Measurements from ENCODE around the gene APBB3.

Gene APBB3

DNA sequence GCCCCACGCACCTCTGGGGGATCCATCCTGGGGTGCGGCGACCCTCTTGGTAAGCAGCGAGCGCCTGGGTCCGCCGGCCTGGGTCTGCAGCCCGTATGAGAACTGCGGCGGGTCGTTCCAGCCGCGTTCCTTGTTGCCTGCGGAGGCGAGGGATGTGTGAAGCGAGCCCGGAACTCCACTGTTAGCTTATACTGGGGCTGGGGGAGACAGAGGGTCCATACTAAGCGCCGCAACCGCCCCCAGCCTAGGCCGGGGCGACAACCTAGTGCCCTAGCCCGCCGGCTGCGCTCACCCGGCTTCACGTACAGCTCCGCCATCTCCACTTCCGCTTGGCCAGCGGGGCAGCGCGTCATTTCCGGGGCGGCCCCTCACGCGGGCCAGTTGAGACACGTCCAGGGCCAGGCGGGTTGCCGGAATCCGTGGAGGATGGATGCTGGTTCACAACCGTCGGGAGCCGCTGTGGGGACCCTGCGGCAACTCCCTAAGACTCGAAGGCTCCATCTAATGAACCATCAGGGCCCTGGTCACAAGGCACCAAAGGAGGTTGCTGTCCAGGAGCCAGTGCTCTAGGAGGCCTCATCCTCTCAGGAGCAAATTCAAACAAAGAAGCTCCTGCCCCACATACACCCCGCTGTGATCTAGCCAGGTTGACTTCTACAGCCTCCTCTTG lies 7.1 kb downstream of the APBB3 start, which contains the start of gene SRA1:
TSS of gene SRA1 (minus strand) at position 338 of the 670 bp plus-strand sequence. CDS start at position 317, 21 bp downstream.
- H3K4me3 ChIP-seq (ENCODE audit: low read depth, low read length) = peak within 1 kb of the TSS; percentile 91
- TF ChIP-seq MYC (IDR thresholded peaks at IDR 0.05; ENCODE audit: low read depth, low read length) (peak; percentile 56), POLR2A (IDR thresholded peaks at IDR 0.05; ENCODE audit: extremely low read depth, insufficient read length) (peak; percentile 72), MAX (IDR thresholded peaks at IDR 0.05; ENCODE audit: low read depth, low read length) (peak; percentile 53; the same call in 1 of the 2 replicates)
- TF ChIP-seq, protein P1, sequence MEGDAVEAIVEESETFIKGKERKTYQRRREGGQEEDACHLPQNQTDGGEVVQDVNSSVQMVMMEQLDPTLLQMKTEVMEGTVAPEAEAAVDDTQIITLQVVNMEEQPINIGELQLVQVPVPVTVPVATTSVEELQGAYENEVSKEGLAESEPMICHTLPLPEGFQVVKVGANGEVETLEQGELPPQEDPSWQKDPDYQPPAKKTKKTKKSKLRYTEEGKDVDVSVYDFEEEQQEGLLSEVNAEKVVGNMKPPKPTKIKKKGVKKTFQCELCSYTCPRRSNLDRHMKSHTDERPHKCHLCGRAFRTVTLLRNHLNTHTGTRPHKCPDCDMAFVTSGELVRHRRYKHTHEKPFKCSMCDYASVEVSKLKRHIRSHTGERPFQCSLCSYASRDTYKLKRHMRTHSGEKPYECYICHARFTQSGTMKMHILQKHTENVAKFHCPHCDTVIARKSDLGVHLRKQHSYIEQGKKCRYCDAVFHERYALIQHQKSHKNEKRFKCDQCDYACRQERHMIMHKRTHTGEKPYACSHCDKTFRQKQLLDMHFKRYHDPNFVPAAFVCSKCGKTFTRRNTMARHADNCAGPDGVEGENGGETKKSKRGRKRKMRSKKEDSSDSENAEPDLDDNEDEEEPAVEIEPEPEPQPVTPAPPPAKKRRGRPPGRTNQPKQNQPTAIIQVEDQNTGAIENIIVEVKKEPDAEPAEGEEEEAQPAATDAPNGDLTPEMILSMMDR (IDR thresholded peaks at IDR 0.05; ENCODE audit: low read depth, low read length) = no peak
- DNase-seq (ENCODE audit: low read depth) = peak; percentile 92

DNA sequence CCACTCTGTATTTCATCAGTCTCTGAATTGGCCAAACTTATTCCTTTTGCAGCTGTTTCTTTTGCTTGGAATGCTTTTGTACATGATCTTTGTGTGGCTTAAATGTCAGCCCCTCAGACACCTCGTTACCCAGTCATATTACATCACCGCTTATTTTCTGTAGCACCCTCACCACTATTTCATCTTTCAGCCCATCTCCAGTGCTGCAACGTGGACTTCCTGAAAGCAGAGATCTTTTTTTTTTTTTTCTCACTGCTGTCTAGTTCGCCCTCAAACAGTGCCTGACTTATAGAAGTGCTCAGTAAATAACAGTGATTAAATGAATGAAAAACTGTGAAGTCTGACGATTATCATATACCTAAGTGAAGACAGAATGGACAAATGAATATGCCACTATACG lies 8.0 kb downstream of the APBB3 start:
- peak; percentile 59 for DNase-seq (ENCODE audit: low read depth)
- peak overlapping the region; percentile 91 for H3K4me3 ChIP-seq (ENCODE audit: low read depth, low read length)
- TF ChIP-seq, protein P1 (IDR thresholded peaks at IDR 0.05; ENCODE audit: low read depth, low read length) = no peak
- TF ChIP-seq MAX (IDR thresholded peaks at IDR 0.05; ENCODE audit: low read depth, low read length) (no peak), MYC (IDR thresholded peaks at IDR 0.05; ENCODE audit: low read depth, low read length) (no peak), POLR2A (IDR thresholded peaks at IDR 0.05; ENCODE audit: extremely low read depth, insufficient read length) (no peak)

DNA sequence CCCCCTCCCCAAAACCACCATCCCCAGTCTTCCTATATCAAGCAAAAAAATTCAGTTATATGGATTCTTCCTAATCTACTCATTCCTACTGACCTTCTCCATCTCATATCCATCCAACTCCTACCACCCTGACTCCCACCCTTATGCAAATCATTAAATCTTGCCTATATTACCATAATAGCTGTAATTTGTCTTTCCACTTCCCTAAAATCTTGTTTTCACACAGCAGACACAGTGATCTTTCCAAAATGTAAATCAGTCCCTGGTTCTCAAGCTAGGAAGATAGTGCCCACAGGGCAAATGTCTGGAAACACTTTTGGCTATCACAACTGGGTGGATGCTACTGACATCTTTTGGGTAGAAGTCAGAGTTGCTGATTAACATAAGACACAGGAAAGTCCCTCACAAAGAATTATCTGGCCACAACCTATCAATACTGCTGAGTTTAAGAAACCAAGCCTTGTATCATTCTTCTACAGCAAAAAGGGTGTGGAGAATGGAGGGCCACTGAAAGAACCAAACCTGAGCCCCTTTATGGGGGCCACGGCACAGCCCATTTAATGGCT lies 8.6 kb downstream of the APBB3 start:
- peak overlapping the region; percentile 91 for H3K4me3 ChIP-seq (ENCODE audit: low read depth, low read length)
- TF ChIP-seq MYC (IDR thresholded peaks at IDR 0.05; ENCODE audit: low read depth, low read length) = no peak
- no peak for TF ChIP-seq POLR2A (IDR thresholded peaks at IDR 0.05; ENCODE audit: extremely low read depth, insufficient read length)
- TF ChIP-seq, protein P1 (IDR thresholded peaks at IDR 0.05; ENCODE audit: low read depth, low read length) = no peak
- TF ChIP-seq MAX (IDR thresholded peaks at IDR 0.05; ENCODE audit: low read depth, low read length) = no peak
- no peak for DNase-seq (ENCODE audit: low read depth)

DNA sequence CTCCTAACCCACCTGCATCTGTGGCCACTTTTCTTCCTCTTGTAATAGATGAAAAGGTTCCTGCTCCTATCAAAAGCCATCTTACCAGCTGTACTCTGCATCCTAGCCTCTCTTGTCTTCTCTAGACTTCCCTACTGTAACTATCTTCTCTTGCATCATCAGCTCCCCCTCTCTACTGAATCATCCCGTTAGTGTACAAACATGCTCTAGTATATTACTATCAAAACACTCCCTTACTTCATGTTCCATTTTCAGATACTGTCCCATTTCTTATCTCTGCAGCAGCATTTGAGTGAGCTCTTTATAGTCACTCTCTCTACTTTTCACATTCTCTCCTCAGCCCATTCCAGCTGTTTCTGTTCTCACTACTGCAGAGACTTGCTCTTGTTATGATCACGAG lies 9.9 kb downstream of the APBB3 start:
- no peak for TF ChIP-seq MAX (IDR thresholded peaks at IDR 0.05; ENCODE audit: low read depth, low read length)
- TF ChIP-seq POLR2A (IDR thresholded peaks at IDR 0.05; ENCODE audit: extremely low read depth, insufficient read length) = no peak
- no peak for TF ChIP-seq MYC (IDR thresholded peaks at IDR 0.05; ENCODE audit: low read depth, low read length)
- TF ChIP-seq, protein P1 (IDR thresholded peaks at IDR 0.05; ENCODE audit: low read depth, low read length) = no peak
- H3K4me3 ChIP-seq (ENCODE audit: low read depth, low read length) = no peak overlapping the region
- peak; percentile 55 for DNase-seq (ENCODE audit: low read depth)

DNA sequence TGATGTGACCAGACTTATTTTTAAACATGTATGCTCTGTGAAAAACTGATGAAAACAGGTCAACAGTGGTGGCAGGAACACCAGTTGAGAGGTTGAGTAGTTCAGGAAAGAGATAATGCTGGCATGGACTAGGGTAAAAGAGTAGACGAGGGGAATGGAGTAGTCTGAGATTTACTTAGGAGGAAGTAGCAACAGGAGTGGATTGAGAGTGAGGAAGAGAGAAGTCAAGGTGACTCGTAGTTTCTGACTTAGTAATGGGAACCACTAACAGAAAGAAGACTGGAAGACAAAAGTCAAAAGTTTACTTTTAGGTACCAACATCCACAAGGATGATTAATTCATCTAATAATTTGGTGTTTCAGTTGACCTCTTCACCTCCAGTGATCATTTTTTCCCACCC lies 10.7 kb downstream of the APBB3 start:
- H3K4me3 ChIP-seq (ENCODE audit: low read depth, low read length) = no peak overlapping the region
- TF ChIP-seq MYC (IDR thresholded peaks at IDR 0.05; ENCODE audit: low read depth, low read length) (no peak), MAX (IDR thresholded peaks at IDR 0.05; ENCODE audit: low read depth, low read length) (no peak), POLR2A (IDR thresholded peaks at IDR 0.05; ENCODE audit: extremely low read depth, insufficient read length) (no peak)
- TF ChIP-seq, protein P1 (IDR thresholded peaks at IDR 0.05; ENCODE audit: low read depth, low read length) = no peak
- DNase-seq (ENCODE audit: low read depth) = peak; percentile 52
